ENCODE data around the gene SHROOM1.

Gene SHROOM1

DNA sequence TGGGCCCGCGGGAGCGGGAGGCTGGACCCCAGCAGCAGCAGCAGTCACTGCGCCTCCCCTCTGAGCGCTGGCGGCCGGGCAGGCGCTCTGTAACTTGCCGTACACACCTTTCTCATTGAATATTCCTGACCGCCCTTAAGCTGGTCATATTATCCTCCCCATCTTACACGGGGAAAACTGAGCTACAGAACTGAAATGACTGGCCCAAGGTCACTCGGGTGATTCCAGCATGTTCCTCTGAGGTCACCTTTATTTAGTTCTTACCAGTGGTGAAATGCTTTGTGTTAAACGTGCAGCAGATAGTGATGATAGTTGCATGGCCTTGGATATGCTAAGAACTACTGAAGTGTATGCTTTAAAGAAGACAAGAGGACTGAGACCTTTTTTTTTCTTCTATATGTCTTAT lies 36.6 kb upstream of the SHROOM1 start:
- H3K9me2 ChIP-seq (replicated peaks; ENCODE audit: insufficient read depth, low read length), result no peaks in the 10 kb centered on the region
- peaks cover 8% of the 10 kb centered on the region; the same call in 1 of the 2 replicates for H3K36me3 ChIP-seq (replicated peaks; ENCODE audit: insufficient read depth, low read length)
- peak overlapping the region; percentile 67 for H3K27ac ChIP-seq (ENCODE audit: low read length)
- H3K79me2 ChIP-seq (ENCODE audit: low read length), result peaks cover 31% of the 10 kb centered on the region
- DNase-seq, result no peak
- H3K4me1 ChIP-seq (ENCODE audit: low read length), result peaks cover 6% of the 10 kb centered on the region
- H3K27me3 ChIP-seq (replicated peaks; ENCODE audit: insufficient read depth, low read length), result no peaks in the 10 kb centered on the region
- peak overlapping the region; percentile 80 for H3K4me2 ChIP-seq (ENCODE audit: low read depth, low read length)
- no peak for TF ChIP-seq EZH2phosphoT487 (IDR thresholded peaks at IDR 0.05; ENCODE audit: low read length)
- no peak for TF ChIP-seq EZH2 (optimal IDR thresholded peaks at IDR 0.05; ENCODE audit: low read depth, low read length)
- TF ChIP-seq, protein P1, sequence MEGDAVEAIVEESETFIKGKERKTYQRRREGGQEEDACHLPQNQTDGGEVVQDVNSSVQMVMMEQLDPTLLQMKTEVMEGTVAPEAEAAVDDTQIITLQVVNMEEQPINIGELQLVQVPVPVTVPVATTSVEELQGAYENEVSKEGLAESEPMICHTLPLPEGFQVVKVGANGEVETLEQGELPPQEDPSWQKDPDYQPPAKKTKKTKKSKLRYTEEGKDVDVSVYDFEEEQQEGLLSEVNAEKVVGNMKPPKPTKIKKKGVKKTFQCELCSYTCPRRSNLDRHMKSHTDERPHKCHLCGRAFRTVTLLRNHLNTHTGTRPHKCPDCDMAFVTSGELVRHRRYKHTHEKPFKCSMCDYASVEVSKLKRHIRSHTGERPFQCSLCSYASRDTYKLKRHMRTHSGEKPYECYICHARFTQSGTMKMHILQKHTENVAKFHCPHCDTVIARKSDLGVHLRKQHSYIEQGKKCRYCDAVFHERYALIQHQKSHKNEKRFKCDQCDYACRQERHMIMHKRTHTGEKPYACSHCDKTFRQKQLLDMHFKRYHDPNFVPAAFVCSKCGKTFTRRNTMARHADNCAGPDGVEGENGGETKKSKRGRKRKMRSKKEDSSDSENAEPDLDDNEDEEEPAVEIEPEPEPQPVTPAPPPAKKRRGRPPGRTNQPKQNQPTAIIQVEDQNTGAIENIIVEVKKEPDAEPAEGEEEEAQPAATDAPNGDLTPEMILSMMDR (IDR thresholded peaks at IDR 0.05; ENCODE audit: low read length), result no peak
- no peaks in the 10 kb centered on the region for H4K20me1 ChIP-seq (ENCODE audit: insufficient read depth, low read length)
- peak overlapping the region; percentile 97 for H3K4me3 ChIP-seq (ENCODE audit: low read length)
- peaks cover 4% of the 10 kb centered on the region; the same call in 1 of the 2 replicates for H3F3A ChIP-seq (ENCODE audit: insufficient read depth, low read length)
- H2AFZ ChIP-seq (ENCODE audit: low read length), result peak overlapping the region; percentile 54
- H3K9me3 ChIP-seq (replicated peaks; ENCODE audit: insufficient read depth, low read length), result no peaks in the 10 kb centered on the region
- peak overlapping the region; percentile 89 for H3K9ac ChIP-seq (ENCODE audit: low read length)

DNA sequence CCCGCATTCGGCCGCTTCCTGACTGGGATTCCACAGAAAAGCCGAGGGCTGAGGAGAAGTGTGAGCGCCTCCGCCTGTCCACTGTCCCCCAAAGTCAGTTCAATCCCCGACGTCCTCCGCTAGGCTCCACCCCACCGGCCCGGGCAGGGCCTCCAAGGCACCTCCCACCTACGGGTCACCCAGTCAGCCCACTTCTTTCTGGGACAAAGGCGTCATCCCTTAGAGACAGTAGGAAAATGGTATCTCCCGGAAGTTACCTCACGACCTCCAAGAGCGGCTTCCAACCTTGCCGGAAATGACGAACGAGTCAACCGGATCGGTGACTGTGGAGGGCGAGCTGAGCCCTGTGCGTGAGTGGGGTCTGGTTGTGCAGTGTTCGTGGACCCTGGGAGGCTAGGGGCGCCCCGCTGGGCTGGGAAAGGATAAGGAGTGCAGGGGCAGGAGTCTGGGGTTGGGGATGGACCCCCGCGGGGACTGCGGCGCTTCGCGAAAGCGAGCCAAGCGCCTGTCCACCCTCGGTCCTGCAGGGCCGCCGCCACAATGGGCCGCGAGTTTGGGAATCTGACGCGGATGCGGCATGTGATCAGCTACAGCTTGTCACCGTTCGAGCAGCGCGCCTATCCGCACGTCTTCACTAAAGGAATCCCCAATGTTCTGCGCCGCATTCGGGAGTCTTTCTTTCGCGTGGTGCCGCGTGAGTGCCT lies 36.0 kb upstream of the SHROOM1 start, which contains the start of the genes GDF9 and UQCRQ:
GDF9 (minus strand) TSS at position 128 of the 704 bp plus-strand sequence. CDS start 1,936 bp downstream, outside the sequence.
UQCRQ (plus strand) TSS at position 301 of the 704 bp plus-strand sequence; CDS start at position 541, 240 bp downstream.
- peaks cover 8% of the 10 kb centered on the region; the same call in 1 of the 2 replicates for H3K36me3 ChIP-seq (replicated peaks; ENCODE audit: insufficient read depth, low read length)
- peak within 1 kb of the TSS; percentile 89 for H3K9ac ChIP-seq (ENCODE audit: low read length)
- no peaks in the 10 kb centered on the region for H3K27me3 ChIP-seq (replicated peaks; ENCODE audit: insufficient read depth, low read length)
- no peaks in the 10 kb centered on the region for H4K20me1 ChIP-seq (ENCODE audit: insufficient read depth, low read length)
- H3K27ac ChIP-seq (ENCODE audit: low read length), result peak within 1 kb of the TSS; percentile 67
- peak; percentile 99 for DNase-seq
- peaks cover 6% of the 10 kb centered on the region for H3K4me1 ChIP-seq (ENCODE audit: low read length)
- peak within 1 kb of the TSS; percentile 97 for H3K4me3 ChIP-seq (ENCODE audit: low read length)
- H2AFZ ChIP-seq (ENCODE audit: low read length), result peak within 1 kb of the TSS; percentile 74
- TF ChIP-seq EZH2phosphoT487 (IDR thresholded peaks at IDR 0.05; ENCODE audit: low read length) (no peak), EZH2 (optimal IDR thresholded peaks at IDR 0.05; ENCODE audit: low read depth, low read length) (no peak)
- TF ChIP-seq, protein P1 (IDR thresholded peaks at IDR 0.05; ENCODE audit: low read length), result peak; percentile 22; the same call in 1 of the 2 replicates
- H3K79me2 ChIP-seq (ENCODE audit: low read length), result peaks cover 31% of the 10 kb centered on the region
- no peaks in the 10 kb centered on the region for H3K9me2 ChIP-seq (replicated peaks; ENCODE audit: insufficient read depth, low read length)
- peak within 1 kb of the TSS; percentile 83 for H3K4me2 ChIP-seq (ENCODE audit: low read depth, low read length)
- H3K9me3 ChIP-seq (replicated peaks; ENCODE audit: insufficient read depth, low read length), result no peaks in the 10 kb centered on the region
- H3F3A ChIP-seq (ENCODE audit: insufficient read depth, low read length), result peaks cover 4% of the 10 kb centered on the region; the same call in 1 of the 2 replicates

DNA sequence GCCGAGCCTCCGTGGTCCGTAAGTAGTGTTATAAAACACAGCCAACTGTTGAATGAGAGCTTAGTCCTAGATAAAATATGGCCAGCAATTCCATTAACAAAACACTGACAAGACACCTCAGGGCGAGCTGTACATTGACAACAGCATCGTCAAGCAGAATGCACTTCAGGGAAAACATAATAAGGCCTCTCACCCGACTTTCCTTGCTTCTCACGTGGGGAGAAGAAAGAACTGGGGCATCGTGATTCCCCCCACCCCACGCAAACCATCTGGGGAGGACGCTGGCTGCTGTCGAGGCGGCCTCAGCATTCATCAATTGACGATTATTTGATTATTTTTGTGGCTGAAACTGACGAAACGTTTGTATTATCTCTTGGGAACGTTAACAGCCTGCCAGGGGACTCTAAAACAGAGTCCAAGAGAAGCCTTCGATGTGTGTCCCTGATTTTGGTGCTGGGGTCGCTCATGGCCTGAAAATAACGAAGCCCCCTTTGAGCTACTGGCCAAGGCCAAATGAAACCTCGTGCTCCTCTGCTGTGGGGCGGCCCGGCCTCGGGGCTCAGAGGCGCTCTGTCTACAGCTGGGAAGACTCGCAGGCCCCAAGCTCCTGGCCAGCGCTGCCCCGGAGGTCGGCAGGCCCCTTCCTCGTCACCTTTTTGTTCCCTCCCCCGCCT lies 35.4 kb upstream of the SHROOM1 start:
- H3F3A ChIP-seq (ENCODE audit: insufficient read depth, low read length), result peaks cover 4% of the 10 kb centered on the region; the same call in 1 of the 2 replicates
- peak overlapping the region; percentile 83 for H3K4me2 ChIP-seq (ENCODE audit: low read depth, low read length)
- no peaks in the 10 kb centered on the region for H3K9me3 ChIP-seq (replicated peaks; ENCODE audit: insufficient read depth, low read length)
- TF ChIP-seq EZH2 (optimal IDR thresholded peaks at IDR 0.05; ENCODE audit: low read depth, low read length), result no peak
- no peak for TF ChIP-seq EZH2phosphoT487 (IDR thresholded peaks at IDR 0.05; ENCODE audit: low read length)
- TF ChIP-seq, protein P1 (IDR thresholded peaks at IDR 0.05; ENCODE audit: low read length), result no peak
- peaks cover 6% of the 10 kb centered on the region for H3K4me1 ChIP-seq (ENCODE audit: low read length)
- H3K27me3 ChIP-seq (replicated peaks; ENCODE audit: insufficient read depth, low read length), result no peaks in the 10 kb centered on the region
- peak overlapping the region; percentile 89 for H3K9ac ChIP-seq (ENCODE audit: low read length)
- H3K36me3 ChIP-seq (replicated peaks; ENCODE audit: insufficient read depth, low read length), result peaks cover 8% of the 10 kb centered on the region; the same call in 1 of the 2 replicates
- H3K27ac ChIP-seq (ENCODE audit: low read length), result peak overlapping the region; percentile 67; the same call in 1 of the 2 replicates
- H4K20me1 ChIP-seq (ENCODE audit: insufficient read depth, low read length), result no peaks in the 10 kb centered on the region
- no peak for DNase-seq
- H2AFZ ChIP-seq (ENCODE audit: low read length), result peak overlapping the region; percentile 74
- H3K9me2 ChIP-seq (replicated peaks; ENCODE audit: insufficient read depth, low read length), result no peaks in the 10 kb centered on the region
- peaks cover 31% of the 10 kb centered on the region for H3K79me2 ChIP-seq (ENCODE audit: low read length)
- peak overlapping the region; percentile 97 for H3K4me3 ChIP-seq (ENCODE audit: low read length)
